GM19397 (cell line): Measurements from ENCODE around the gene POLA2.

Experiments used
- ATAC-seq: cut with Tn5 transposase; IDR thresholded peaks from one replicate; pipeline ENCODE4 v1.9.1; 2021; ENCODE audit warnings: mild to moderate bottlenecking, moderate library complexity; ENCODE audit not compliant: unreplicated experiment

POLA2 gene

DNA sequence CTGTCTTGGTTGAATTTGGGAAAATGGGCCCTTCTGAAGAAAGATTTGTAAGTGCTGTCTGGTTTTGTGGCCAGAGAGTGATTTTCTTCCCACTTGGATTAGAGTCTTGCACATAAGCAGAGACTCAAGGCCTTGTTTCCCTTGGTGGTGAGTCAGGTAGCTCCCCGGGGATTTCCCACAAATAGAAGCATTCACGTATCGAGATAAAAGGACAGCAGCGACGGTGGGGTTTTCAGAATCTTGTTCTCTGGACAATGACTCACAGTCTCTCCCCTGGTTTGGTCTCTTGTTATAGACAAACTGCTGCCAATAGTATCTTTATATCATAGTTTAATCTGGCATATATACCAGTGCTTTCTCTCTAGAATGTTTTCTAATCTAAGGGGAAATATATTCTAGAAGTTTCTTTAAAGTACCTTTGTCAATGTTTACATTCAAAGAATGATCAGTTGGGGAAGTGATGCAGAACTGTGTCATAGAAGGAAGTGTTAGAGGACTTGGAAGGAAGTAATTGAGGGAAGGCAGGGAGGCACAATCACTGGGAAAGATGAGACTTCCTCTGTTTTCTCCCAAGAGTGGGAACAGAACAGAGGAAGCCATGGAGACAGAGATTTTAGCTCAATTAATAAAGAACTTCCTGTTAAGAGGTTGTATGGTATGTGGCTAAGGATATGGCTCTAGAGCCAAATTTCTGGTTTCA lies 18.1 kb downstream of the POLA2 start:
- ATAC-seq, result no peak

DNA sequence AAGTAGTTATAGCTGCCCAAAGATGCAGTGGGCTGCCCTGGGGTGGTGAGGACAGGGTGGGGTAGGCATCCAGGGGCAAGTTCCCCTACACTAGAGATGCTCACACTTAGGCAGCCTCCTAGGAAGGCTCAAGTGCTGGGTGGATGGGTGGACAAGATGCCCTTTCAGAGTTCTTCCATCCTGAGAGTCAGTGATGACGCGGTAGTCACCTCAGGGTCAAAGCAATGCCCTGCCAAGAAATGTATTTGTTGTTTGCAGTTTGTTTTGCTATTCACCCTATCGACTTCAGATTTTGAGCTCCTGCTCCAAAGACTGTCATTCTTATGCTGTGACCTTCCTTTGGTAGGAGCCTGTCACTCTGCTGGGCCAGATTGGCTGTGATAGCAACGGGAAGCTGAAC lies 18.9 kb downstream of the POLA2 start:
- ATAC-seq, result no peak

GRCh38 chr11:65286686-65287085 lies 24.9 kb downstream of the POLA2 start:
- no peak for ATAC-seq

GRCh38 chr11:65287601-65288000 lies 25.8 kb downstream of the POLA2 start:
- ATAC-seq, result no peak

GRCh38 chr11:65288706-65289536 lies 27.2 kb downstream of the POLA2 start:
- no peak for ATAC-seq

- ATAC-seq, result no peak
Observed at GRCh38 chr11:65290448-65291165, 28.8 kb downstream of the POLA2 start.

DNA sequence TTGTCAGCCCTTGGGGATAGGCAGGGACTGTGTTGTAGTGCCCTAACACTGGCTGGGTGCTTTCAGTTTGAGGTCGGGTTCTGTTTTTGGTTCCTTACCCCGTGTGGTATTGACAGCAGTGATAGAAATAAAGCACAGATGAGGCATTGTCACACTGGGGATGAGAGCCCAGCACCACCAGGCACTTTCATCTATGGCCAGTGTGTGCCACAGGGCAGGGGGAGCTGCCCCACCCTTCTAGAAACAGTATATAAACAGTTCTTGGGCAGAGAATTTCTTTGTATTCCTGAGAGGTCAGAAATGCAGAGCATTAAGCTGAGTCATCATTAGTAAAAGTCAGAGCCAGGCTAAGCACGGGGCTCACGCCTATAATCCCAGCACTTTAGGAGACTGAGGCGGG lies 29.9 kb downstream of the POLA2 start:
- ATAC-seq, result no peak

DNA sequence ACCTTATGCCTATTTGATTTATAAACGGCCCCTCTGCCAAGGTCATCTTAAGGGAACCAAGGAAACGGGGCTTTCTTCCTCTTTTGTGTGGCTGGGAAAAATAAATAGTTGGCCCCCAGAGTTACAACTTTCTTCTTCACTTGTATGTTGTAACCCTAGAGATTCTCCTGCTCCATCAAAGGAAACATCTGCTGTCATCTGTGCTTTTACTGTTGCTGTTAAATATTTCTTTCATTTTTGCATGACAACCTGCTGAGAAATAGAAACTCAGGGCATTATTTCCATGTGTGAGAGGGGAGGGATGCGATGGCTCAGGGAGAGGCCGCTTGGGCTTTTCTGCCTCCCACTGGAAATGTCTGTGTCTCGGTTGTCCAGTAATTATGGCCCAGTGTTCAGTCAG lies 31.1 kb downstream of the POLA2 start:
- no peak for ATAC-seq

GRCh38 chr11:65293909-65294381 lies 32.2 kb downstream of the POLA2 start:
- ATAC-seq, result no peak

DNA sequence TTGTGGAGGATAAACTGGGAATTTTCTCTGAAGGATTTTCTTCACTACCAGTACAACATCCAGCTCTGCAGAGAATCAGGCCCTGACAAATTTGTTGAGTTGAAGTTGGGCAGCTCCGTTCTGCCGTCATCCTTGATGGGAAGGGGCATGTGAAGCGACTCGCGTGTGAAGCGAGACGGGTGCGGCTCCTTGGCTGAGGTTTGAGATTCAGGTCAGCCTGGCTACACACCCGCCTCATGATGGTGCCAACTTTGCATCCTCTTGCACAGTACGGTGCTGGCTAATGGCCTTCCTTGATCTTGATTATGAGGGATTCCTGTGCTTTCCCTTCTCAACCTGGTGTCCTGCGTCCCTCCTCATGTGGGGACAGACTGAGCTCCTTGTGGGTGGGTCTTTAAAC lies 33.2 kb downstream of the POLA2 start:
- ATAC-seq, result no peak

DNA sequence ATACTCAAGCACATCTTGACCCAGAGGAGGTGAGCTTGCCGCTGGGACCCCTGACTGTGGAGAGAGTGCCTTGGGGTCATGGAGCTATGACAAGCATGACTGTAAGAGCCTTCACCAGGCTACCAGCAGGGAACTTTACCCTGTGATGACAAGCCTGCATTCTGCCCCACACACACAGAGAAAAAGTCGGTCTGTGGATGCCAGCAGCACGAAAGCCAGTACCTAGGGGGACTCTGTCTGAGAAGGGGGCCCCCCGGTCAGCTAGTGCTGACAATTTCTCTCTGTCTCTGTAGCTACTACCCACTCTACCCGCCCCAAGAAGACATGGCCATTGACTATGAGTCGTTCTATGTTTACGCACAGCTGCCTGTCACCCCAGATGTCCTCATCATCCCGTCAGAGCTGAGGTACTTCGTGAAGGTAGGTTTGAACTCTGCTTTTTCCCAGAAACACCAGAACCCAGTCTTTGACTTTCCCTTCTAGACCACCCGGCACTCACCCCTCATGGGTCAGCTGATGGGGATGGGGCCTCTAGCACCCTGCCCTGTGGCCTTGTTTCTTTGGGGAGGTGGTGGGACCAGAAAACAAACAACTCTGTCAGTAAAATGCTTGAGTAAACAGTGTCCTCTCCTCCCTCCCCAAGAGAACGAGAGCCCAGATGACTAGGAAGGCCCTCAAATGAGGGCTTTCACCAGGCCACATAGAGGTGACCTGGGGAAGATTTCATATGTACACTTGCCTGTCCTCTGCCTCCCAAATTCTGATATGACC lies 34.0 kb downstream of the POLA2 start:
- no peak for ATAC-seq

DNA sequence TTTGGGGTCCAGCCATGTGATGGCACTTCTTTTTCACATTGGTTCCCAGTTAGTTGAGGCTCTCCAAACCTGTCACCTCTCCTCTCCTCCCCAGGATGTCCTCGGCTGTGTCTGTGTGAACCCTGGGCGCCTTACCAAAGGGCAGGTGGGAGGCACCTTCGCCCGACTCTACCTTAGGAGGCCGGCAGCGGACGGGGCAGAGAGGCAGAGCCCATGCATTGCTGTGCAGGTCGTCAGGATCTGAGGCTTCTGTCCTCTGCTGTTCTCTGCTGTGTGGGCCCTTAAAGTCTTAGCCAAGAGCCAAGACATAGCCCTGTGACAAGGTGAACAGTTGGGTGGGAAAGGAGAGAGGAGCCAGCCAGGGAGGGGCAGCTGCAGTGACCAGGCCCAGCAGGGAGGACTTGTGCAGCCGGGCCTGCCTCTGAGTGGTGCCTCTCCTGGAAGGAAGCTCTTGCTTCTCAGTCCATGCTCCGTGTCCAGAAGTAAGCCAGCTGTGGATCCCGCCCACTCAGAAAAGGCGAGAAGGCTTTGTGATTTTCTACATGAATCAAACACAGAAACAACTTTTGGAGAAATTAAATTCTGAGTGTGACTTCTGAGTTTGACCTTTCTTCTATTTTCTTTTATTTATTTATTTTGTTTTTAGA lies 35.4 kb downstream of the POLA2 start:
- no peak for ATAC-seq

DNA sequence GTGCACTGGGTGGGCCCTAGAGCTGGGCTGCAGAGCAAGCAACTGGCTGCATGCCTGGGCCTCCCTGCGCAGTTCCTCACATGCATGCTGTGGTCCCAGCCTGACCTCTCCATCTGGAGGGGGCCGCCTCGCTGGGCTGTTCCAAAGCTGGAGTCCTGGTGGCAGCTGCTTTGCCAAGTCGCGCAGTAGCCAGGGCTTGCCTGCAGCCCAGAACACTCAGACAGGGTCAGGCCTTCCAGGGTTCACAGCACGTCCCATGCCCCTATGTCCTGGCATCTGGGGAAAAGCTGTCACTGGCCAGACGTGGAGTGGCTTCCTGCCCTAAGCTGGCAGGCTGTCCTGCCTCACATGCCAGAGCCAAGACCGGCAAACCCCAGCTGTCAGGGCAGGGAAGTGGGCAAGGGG lies 36.4 kb downstream of the POLA2 start:
- no peak for ATAC-seq

DNA sequence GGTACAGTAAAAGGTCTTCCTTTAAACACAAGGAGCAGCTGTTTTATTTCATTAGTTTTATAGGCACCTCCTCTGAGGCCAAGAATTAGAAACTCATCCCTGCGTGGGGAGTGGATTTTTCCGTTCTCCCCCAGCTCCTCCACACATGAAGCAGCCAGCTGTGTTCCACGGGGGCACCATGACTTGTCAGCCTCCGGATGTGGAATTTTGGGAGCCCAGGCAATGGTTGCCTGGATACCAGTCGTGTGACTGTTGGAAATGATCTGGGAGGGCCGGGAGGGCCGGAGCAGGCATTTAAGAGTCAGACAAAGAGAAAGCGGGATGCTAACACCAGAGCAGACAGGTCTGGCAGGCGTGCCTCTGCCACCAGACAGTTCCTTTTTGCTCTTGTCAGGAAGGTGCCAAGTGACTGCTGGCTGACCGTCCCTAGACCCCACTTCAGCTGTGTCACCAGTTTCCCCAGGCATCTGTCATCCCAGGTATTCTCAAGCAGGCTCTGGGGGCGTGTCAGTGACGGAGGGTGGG lies 37.0 kb downstream of the POLA2 start:
- ATAC-seq, result no peak

DNA sequence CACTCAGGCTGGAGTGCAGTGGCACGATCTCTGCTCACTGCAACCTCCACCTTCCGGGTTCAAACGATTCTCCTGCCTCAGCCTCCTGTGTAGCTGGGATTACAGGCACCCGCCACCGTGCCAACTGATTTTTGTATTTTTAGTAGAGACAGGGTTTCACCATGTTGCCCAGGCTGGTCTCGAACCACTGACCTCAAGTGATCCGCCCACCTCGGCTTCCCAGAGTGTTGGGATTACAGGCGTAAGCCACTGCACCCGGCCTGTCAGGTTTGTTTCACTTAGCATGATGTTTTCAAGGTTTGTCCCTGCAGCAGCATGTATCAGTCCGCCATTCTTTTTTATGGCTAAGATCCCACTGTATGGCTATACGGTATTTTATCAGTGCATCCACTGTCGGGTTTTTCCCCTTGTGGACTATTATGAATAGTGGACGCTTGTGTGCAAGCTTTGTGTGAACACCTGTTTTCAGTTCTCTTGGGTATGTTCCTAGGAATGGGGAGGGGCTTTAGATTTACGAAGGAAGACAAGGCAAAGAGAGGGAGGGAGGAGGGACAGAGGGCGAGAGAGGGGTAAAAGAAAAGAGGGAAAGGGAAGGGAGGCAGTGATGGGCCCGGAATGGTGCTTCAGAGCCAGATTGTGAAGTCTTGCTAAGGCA lies 39.0 kb downstream of the POLA2 start:
- ATAC-seq, result no peak

- no peak for ATAC-seq
Observed at GRCh38 chr11:65301491-65302329, 39.9 kb downstream of the POLA2 start.

- ATAC-seq, result no peak
Observed at GRCh38 chr11:65303555-65303954, 41.8 kb downstream of the POLA2 start.

GRCh38 chr11:65304110-65304509 lies 42.3 kb downstream of the POLA2 start:
- no peak for ATAC-seq

DNA sequence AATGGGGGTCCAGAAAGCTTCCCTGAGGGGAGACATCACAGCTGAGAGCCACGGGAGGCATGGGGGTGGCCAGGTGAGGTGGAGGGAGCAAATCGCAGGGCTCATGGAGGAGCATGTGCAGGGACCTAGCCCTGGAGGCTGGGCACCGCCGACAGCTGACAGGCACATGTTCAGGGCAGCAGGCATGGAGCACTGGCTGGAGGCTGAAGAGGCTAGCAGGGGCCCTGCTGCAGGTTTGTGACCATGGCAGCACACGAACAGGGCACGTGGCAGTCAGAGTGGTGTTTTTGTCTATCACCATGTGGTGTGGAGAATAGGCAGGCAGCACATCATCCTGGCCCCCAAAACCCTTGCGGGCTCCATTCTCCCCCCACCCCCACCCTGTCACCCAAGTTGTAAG lies 42.9 kb downstream of the POLA2 start:
- no peak for ATAC-seq
